Brain microvascular endothelial cell (primary cell): ENCODE measurements around the gene DACT3.

Experiments
- DNase-seq: peaks from one replicate; pipeline ENCODE4 v3.0.0-alpha.2; 2020
- H3K27ac ChIP-seq: fragments of 250-450 bp; sonication (Bioruptor Pico); 2 replicates; pipeline ENCODE4 v1.5.1; 2020; ENCODE audit warnings: mild to moderate bottlenecking, moderate library complexity
- H3K27me3 ChIP-seq: fragments of 250-450 bp; sonication (Bioruptor Pico); replicated peaks from 2 replicates; pipeline ENCODE4 v1.5.1; 2020; ENCODE audit warnings: mild to moderate bottlenecking
- H3K36me3 ChIP-seq: fragments of 250-450 bp; sonication (Bioruptor Pico); replicated peaks from 2 replicates; pipeline ENCODE4 v1.5.1; 2020; ENCODE audit warnings: mild to moderate bottlenecking
- H3K4me3 ChIP-seq: 2 replicates; pipeline ENCODE4 v1.5.1; 2011; ENCODE audit warnings: low read depth, mild to moderate bottlenecking, control low read depth, low read length, moderate library complexity
- CTCF ChIP-seq: IDR thresholded peaks from 2 replicates; pipeline ENCODE4 v1.5.1; 2011; ENCODE audit warnings: low read depth, mild to moderate bottlenecking, moderate library complexity, low read length, control low read depth, inconsistent platforms; ENCODE audit errors: missing control alignments
- in situ Hi-C: cut with HindIII; loops from 2 replicates; pipeline ENCODE4 v1.10.0; 2017; ENCODE audit warnings: low sequenced_read_pairs, low pct_ligation_motif_present

Gene DACT3

GRCh38 chr19:46697204-46697960 lies 36.4 kb upstream of the DACT3 start:
- no peaks in the 10 kb centered on the region for H3K27me3 ChIP-seq
- in situ Hi-C loops = no loop called here
- H3K4me3 ChIP-seq = peak overlapping the region; percentile 35
- TF ChIP-seq CTCF = no peak
- no peak overlapping the region for H3K27ac ChIP-seq
- H3K36me3 ChIP-seq = peaks cover 78% of the 10 kb centered on the region
- DNase-seq = peak; percentile 73

- no peak for DNase-seq
- in situ Hi-C loops = no loop called here
- no peak for TF ChIP-seq CTCF
- Histone ChIP-seq H3K4me3 (no peak overlapping the region), H3K27me3 (no peaks in the 10 kb centered on the region), H3K27ac (no peak overlapping the region), H3K36me3 (peaks cover 79% of the 10 kb centered on the region)
Observed at GRCh38 chr19:46696866-46697203, 35.9 kb upstream of the DACT3 start.

GRCh38 chr19:46696052-46696451 lies 35.1 kb upstream of the DACT3 start:
- DNase-seq = no peak
- TF ChIP-seq CTCF = no peak
- Histone ChIP-seq H3K4me3 (no peak overlapping the region), H3K27me3 (no peaks in the 10 kb centered on the region), H3K36me3 (peaks cover 79% of the 10 kb centered on the region), H3K27ac (no peak overlapping the region)
- in situ Hi-C loops = no loop called here

GRCh38 chr19:46693760-46694159 lies 32.8 kb upstream of the DACT3 start:
- Histone ChIP-seq H3K36me3 (peaks cover 80% of the 10 kb centered on the region), H3K27me3 (no peaks in the 10 kb centered on the region), H3K27ac (no peak overlapping the region), H3K4me3 (no peak overlapping the region)
- no peak for DNase-seq
- in situ Hi-C loops = no loop called here
- no peak for TF ChIP-seq CTCF

- TF ChIP-seq CTCF = no peak
- H3K36me3 ChIP-seq = peaks cover 82% of the 10 kb centered on the region
- no peaks in the 10 kb centered on the region for H3K27me3 ChIP-seq
- H3K27ac ChIP-seq = no peak overlapping the region
- DNase-seq = no peak
- in situ Hi-C loops = no loop called here
- H3K4me3 ChIP-seq = no peak overlapping the region
Observed at GRCh38 chr19:46692918-46693722, 32.1 kb upstream of the DACT3 start.
